Measurements from ENCODE around the gene PEAK3.

- TF ChIP-seq CTCF (IDR thresholded peaks at IDR 0.05) (no peak), POLR2A (IDR thresholded peaks at IDR 0.05) (no peak)
Observed at GRCh38 chr19:2270423-2271233, 11.3 kb downstream of the PEAK3 start.

All from breast epithelium (tissue), 3 donors.